Caco-2 (cell line): Measurements from ENCODE around the gene ARHGAP42. TPM values are rescaled to one million over a fixed set of nuclear protein-coding genes. Genes with fewer than 3 reads are reported as not detected.

Experiments
- BruUV-seq: library from RNA; stranded (reverse); fragments of 400-500 nt; replicated peaks from 2 replicates; lab custom pipeline; 2021; lab: Mats Ljungman, UMichigan
- CTCF ChIA-PET: fragments of 300-600 bp; sonication (Branson Sonifier 250); formaldehyde crosslinking; loops from one replicate; lab custom pipeline; 2022; ENCODE audit warnings: antibody characterized with exemption; lab: Charles Lee
- POLR2A ChIA-PET: fragments of 300-600 bp; sonication (Branson Sonifier 250); formaldehyde crosslinking; loops from one replicate; lab custom pipeline; 2022; ENCODE audit warnings: antibody characterized with exemption; lab: Charles Lee
- DNase-seq, 2 experiments: peaks; one replicate each; pipeline versions ENCODE4 v3.0.0 to v3.0.0-alpha.2; 2020 to 2022
- H3K27me3 ChIP-seq: replicated peaks from 2 replicates; pipeline ENCODE4 v1.6.0; 2011; ENCODE audit warnings: low read length; ENCODE audit not compliant: control insufficient read depth, insufficient read depth
- H3K36me3 ChIP-seq: 2 replicates; pipeline ENCODE4 v1.5.1; 2011; ENCODE audit warnings: low read length; ENCODE audit not compliant: control insufficient read depth, insufficient read depth
- H3K4me1 ChIP-seq: fragments of 250-450 bp; sonication (Bioruptor Pico); 2 replicates; pipeline ENCODE4 v1.5.1; 2020; ENCODE audit warnings: mild to moderate bottlenecking
- H3K4me3 ChIP-seq: 2 replicates; pipeline ENCODE4 v1.5.1; 2011; ENCODE audit warnings: low read depth, mild to moderate bottlenecking, control low read depth, low read length
- H3K9me3 ChIP-seq: fragments of 250-450 bp; sonication (Bioruptor Pico); 2 replicates; pipeline ENCODE4 v1.5.1; 2020; ENCODE audit warnings: mild to moderate bottlenecking, moderate library complexity
- H3K27ac Mint-ChIP-seq: one replicate; pipeline ENCODE4 v1.8.0; 2022; ENCODE audit warnings: mixed read lengths; ENCODE audit not compliant: unreplicated experiment
- H3K27me3 Mint-ChIP-seq: one replicate; pipeline ENCODE4 v1.8.0; 2022; ENCODE audit warnings: mixed read lengths; ENCODE audit not compliant: insufficient read depth, unreplicated experiment
- H3K36me3 Mint-ChIP-seq: one replicate; pipeline ENCODE4 v1.8.0; 2022; ENCODE audit warnings: mild to moderate bottlenecking, mixed read lengths; ENCODE audit not compliant: insufficient read depth, unreplicated experiment
- H3K4me1 Mint-ChIP-seq: one replicate; pipeline ENCODE4 v1.8.0; 2022; ENCODE audit warnings: low read depth, mixed read lengths; ENCODE audit not compliant: unreplicated experiment
- H3K4me3 Mint-ChIP-seq: one replicate; pipeline ENCODE4 v1.8.0; 2022; ENCODE audit warnings: mild to moderate bottlenecking, moderate library complexity, mixed read lengths; ENCODE audit not compliant: unreplicated experiment
- H3K9me3 Mint-ChIP-seq: one replicate; pipeline ENCODE4 v1.8.0; 2022; ENCODE audit warnings: mixed read lengths; ENCODE audit not compliant: unreplicated experiment
- CTCF ChIP-seq, 2 experiments: fragments of 200-600 bp in 1 of 2; IDR thresholded peaks; 1 replicate in 1 of 2; 2 replicates in 1 of 2; pipeline versions ENCODE4 v1.5.1 to v1.8.0; 2011 to 2022; ENCODE audit warnings: antibody characterized with exemption in 1 of 2, control low read depth in 1 of 2, inconsistent platforms in 1 of 2, low read depth in 1 of 2, low read length in 1 of 2, mild to moderate bottlenecking in 1 of 2, moderate library complexity in 1 of 2; ENCODE audit not compliant: insufficient read depth in 1 of 2, severe bottlenecking in 1 of 2, unreplicated experiment in 1 of 2
- intact Hi-C: fragments of 100-400 bp; cut with micrococcal nuclease; formaldehyde crosslinking; loops from one replicate; pipeline ENCODE4 v1.10.0; 2022; ENCODE audit not compliant: unreplicated experiment
- total RNA-seq: library from RNA; stranded (reverse); gene quantifications from 2 replicates; pipeline ENCODE4 v1.2.3, GENCODE V29; 2022

The ARHGAP42 gene
- total RNA-seq, 1 experiment from 2014 or later = 8.4 TPM

- H3K36me3 Mint-ChIP-seq = no peaks in the 10 kb centered on the region
- BruUV-seq = no TSS peak
- H3K4me3 Mint-ChIP-seq = no peak overlapping the region
- no peaks in the 10 kb centered on the region for H3K27me3 ChIP-seq
- no peaks in the 10 kb centered on the region for H3K27me3 Mint-ChIP-seq
- intact Hi-C loops = loop anchor here (1.0 to 2.0 kb wide), 5 partner anchors 308 to 456 kb away; no protein-coding TSS in a partner anchor
- DNase-seq = peak in 1 of 2 experiments; percentile 33
- POLR2A ChIA-PET = no interaction called here
- CTCF ChIA-PET = interaction anchor here (0.6 to 1.8 kb wide), 4 partner anchors 23 to 455 kb away, joined by 3 to 7 read pairs (median 4); no protein-coding TSS in a partner anchor
- H3K9me3 Mint-ChIP-seq = no peaks in the 10 kb centered on the region
- no peak overlapping the region for H3K4me3 ChIP-seq
- peak; percentile 49 to 70 for TF ChIP-seq CTCF (IDR thresholded peaks at IDR 0.05; ENCODE audit: insufficient read depth in 1 of 2, low read depth in 1 of 2, low read length in 1 of 2, severe bottlenecking in 1 of 2, unreplicated experiment in 1 of 2)
- H3K4me1 ChIP-seq = no peaks in the 10 kb centered on the region
- no peaks in the 10 kb centered on the region for H3K4me1 Mint-ChIP-seq
- H3K36me3 ChIP-seq = no peaks in the 10 kb centered on the region
- no peak overlapping the region for H3K27ac Mint-ChIP-seq
- no peaks in the 10 kb centered on the region for H3K9me3 ChIP-seq
These were observed 293.1 kb downstream of the ARHGAP42 start for GRCh38 chr11:100980156-100980555.

DNA sequence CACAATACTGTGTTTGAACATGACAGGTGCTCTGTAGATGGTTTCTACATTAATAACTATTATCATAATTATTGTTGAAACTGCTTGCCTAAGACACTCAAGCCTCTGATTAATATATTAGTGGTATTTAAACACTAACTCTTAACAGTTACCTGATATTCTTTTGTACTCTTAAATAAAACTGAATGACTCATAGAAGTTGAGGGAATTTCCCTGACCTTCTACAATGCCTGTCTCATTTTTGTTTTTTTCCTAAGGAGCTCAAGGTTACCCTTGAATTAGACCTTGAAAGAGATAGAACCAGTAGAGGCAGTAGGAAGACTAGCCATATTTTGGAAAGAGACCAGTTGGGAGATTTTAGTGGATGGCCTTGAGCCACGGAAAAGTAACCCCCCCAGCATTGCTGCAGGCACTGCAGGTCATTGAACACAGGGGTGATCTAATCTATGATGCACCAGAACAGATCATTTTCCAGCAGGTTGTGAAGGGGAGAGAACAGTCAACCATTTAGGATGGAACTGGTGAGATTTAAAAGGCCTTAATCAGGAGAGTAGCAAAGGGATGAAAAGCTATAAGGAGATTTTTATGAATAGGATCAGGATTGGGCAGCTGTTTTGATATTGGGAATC lies 294.2 kb downstream of the ARHGAP42 start:
- Mint-ChIP-seq H3K27me3 (no peaks in the 10 kb centered on the region), H3K4me1 (no peaks in the 10 kb centered on the region), H3K27ac (no peak overlapping the region), H3K36me3 (no peaks in the 10 kb centered on the region), H3K4me3 (no peak overlapping the region), H3K9me3 (no peaks in the 10 kb centered on the region)
- intact Hi-C loops = loop anchor here (2.0 kb wide), 1 partner anchor 447 kb away; no protein-coding TSS in a partner anchor
- no peaks in the 10 kb centered on the region for H3K36me3 ChIP-seq
- no peak overlapping the region for H3K4me3 ChIP-seq
- no peak for TF ChIP-seq CTCF (IDR thresholded peaks at IDR 0.05; ENCODE audit: insufficient read depth in 1 of 2, low read depth in 1 of 2, low read length in 1 of 2, severe bottlenecking in 1 of 2, unreplicated experiment in 1 of 2)
- BruUV-seq = no TSS peak
- DNase-seq = no peak
- ChIA-PET POLR2A (no interaction called here), CTCF (interaction anchor here (1.1 to 1.8 kb wide), 3 partner anchors 22 to 454 kb away, joined by 3 to 7 read pairs (median 4); no protein-coding TSS in a partner anchor)
- H3K4me1 ChIP-seq = no peaks in the 10 kb centered on the region
- H3K27me3 ChIP-seq = no peaks in the 10 kb centered on the region
- H3K9me3 ChIP-seq = no peaks in the 10 kb centered on the region

GRCh38 chr11:100984668-100985067 lies 297.6 kb downstream of the ARHGAP42 start:
- Mint-ChIP-seq H3K4me1 (no peaks in the 10 kb centered on the region), H3K9me3 (no peaks in the 10 kb centered on the region), H3K27ac (no peak overlapping the region), H3K4me3 (no peak overlapping the region), H3K27me3 (no peaks in the 10 kb centered on the region), H3K36me3 (no peaks in the 10 kb centered on the region)
- no TSS peak for BruUV-seq
- no peaks in the 10 kb centered on the region for H3K36me3 ChIP-seq
- no peak overlapping the region for H3K4me3 ChIP-seq
- CTCF ChIA-PET = no interaction called here
- no peaks in the 10 kb centered on the region for H3K9me3 ChIP-seq
- POLR2A ChIA-PET = interaction anchor here (0.6 kb wide), 1 partner anchor 321 kb away, joined by 11 read pairs; no protein-coding TSS in a partner anchor
- H3K4me1 ChIP-seq = no peaks in the 10 kb centered on the region
- H3K27me3 ChIP-seq = no peaks in the 10 kb centered on the region
- no peak for TF ChIP-seq CTCF (IDR thresholded peaks at IDR 0.05; ENCODE audit: insufficient read depth in 1 of 2, low read depth in 1 of 2, low read length in 1 of 2, severe bottlenecking in 1 of 2, unreplicated experiment in 1 of 2)
- intact Hi-C loops = no loop called here
- no peak for DNase-seq
